ENCODE measurements around the gene DUOX1. TPM values are rescaled to one million over a fixed set of nuclear protein-coding genes. Genes with fewer than 3 reads are reported as not detected.

Gene DUOX1
- total and polyA plus RNA-seq, 2 of the 13 experiments (the other 11 are each of a cell fraction or from before 2014, with no cell fraction given), result 0.03 TPM; not detected in 1

DNA sequence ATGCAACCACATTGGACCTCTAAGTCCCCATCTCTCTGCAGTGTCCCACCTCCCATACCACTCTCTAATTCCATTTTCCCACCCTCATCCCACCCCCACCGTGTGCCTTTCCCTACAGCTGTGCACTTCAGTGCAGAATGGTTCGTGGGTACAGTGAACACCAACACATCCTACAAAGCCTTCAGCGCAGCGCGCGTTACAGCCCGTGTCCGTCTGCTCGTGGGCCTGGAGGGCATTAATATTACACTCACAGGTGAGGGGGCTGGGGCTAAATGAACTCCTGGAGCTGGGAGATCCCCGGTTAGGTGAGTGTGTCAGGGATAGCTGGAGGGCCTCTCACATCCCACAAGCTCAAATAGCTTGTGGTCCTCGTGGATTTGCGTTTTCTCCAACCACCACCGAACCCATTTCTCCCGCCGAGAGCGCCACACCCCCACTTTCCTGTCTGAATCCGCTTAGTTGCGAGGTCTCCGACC lies 13.8 kb upstream of the DUOX1 start:
- no peaks in the 10 kb centered on the region for H3K9me3 ChIP-seq (ENCODE audit: low read length)
- no TSS peak for BruUV-seq (replicated peaks)
- no peak overlapping the region for H3K4me3 ChIP-seq (replicated peaks in 1 of 3; ENCODE audit: insufficient read depth in 1 of 3, low read depth in 2 of 3, low read length in 3 of 3)
- no peaks in the 10 kb centered on the region for H3K79me2 ChIP-seq (ENCODE audit: insufficient read depth, low read length)
- no peak for FAIRE-seq
- no peaks in the 10 kb centered on the region for H4K20me1 ChIP-seq (ENCODE audit: insufficient read depth, low read length)
- ATAC-seq, result no peak
- no peaks in the 10 kb centered on the region for H3K36me3 ChIP-seq (replicated peaks in 1 of 2; ENCODE audit: control insufficient read depth in 1 of 2, insufficient read depth in 2 of 2, low read length in 2 of 2)
- no peak overlapping the region for H2AFZ ChIP-seq (ENCODE audit: low read length)
- in situ Hi-C loops (cut with HindIII; ENCODE audit: extremely low pct_ligation_motif_present, low pct_unique_long_range_greater_than_20kb), result no loop called here
- no peak for DNase-seq (ENCODE audit: low spot score)
- peaks cover 25% of the 10 kb centered on the region for H3K4me1 ChIP-seq (ENCODE audit: insufficient read depth, low read length)
- H3K9ac ChIP-seq (ENCODE audit: insufficient read depth, low read depth, low read length), result no peak overlapping the region
- intact Hi-C loops (cut with micrococcal nuclease; ENCODE audit: unreplicated experiment), result no loop called here
- peaks cover 13 to 51% of the 10 kb centered on the region in 2 experiments for H3K27me3 ChIP-seq (ENCODE audit: control insufficient read depth in 1 of 2, insufficient read depth in 2 of 2, low read length in 2 of 2)
- no peak for TF ChIP-seq RFXAP (CRISPR knock-in tag; IDR thresholded peaks at IDR 0.05; ENCODE audit: borderline replicate concordance)
- no peak for TF ChIP-seq ZNF350 (CRISPR knock-in tag; IDR thresholded peaks at IDR 0.05; ENCODE audit: borderline replicate concordance, low read depth)
- no peak for TF ChIP-seq ATF7 (IDR thresholded peaks at IDR 0.05)
- TF ChIP-seq ATF7 (CRISPR knock-in tag; IDR thresholded peaks at IDR 0.05), result no peak
- no peak for TF ChIP-seq CEBPB (IDR thresholded peaks at IDR 0.05; ENCODE audit: borderline replicate concordance, low read depth, low read length)
- TF ChIP-seq POLR2AphosphoS5 (IDR thresholded peaks at IDR 0.05; ENCODE audit: low read depth, low read length), result no peak
- TF ChIP-seq FOXP1 (IDR thresholded peaks at IDR 0.05), result no peak
- no peak for TF ChIP-seq FOXP1 (CRISPR knock-in tag; IDR thresholded peaks at IDR 0.05)
- TF ChIP-seq ZSCAN31 (CRISPR knock-in tag; IDR thresholded peaks at IDR 0.05; ENCODE audit: low read depth), result no peak
- TF ChIP-seq ZFP41 (CRISPR knock-in tag; IDR thresholded peaks at IDR 0.05; ENCODE audit: borderline replicate concordance), result no peak
- TF ChIP-seq, protein P1, sequence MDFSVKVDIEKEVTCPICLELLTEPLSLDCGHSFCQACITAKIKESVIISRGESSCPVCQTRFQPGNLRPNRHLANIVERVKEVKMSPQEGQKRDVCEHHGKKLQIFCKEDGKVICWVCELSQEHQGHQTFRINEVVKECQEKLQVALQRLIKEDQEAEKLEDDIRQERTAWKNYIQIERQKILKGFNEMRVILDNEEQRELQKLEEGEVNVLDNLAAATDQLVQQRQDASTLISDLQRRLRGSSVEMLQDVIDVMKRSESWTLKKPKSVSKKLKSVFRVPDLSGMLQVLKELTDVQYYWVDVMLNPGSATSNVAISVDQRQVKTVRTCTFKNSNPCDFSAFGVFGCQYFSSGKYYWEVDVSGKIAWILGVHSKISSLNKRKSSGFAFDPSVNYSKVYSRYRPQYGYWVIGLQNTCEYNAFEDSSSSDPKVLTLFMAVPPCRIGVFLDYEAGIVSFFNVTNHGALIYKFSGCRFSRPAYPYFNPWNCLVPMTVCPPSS (IDR thresholded peaks at IDR 0.05), result no peak
- no peak for TF ChIP-seq ZNF567 (CRISPR knock-in tag; IDR thresholded peaks at IDR 0.05; ENCODE audit: borderline replicate concordance)
- TF ChIP-seq ZNF589 (CRISPR knock-in tag; conservative IDR thresholded peaks at IDR 0.05), result no peak
- TF ChIP-seq, protein P2, sequence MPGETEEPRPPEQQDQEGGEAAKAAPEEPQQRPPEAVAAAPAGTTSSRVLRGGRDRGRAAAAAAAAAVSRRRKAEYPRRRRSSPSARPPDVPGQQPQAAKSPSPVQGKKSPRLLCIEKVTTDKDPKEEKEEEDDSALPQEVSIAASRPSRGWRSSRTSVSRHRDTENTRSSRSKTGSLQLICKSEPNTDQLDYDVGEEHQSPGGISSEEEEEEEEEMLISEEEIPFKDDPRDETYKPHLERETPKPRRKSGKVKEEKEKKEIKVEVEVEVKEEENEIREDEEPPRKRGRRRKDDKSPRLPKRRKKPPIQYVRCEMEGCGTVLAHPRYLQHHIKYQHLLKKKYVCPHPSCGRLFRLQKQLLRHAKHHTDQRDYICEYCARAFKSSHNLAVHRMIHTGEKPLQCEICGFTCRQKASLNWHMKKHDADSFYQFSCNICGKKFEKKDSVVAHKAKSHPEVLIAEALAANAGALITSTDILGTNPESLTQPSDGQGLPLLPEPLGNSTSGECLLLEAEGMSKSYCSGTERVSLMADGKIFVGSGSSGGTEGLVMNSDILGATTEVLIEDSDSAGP (CRISPR knock-in tag; IDR thresholded peaks at IDR 0.05; ENCODE audit: borderline replicate concordance), result no peak
- TF ChIP-seq, protein P3, sequence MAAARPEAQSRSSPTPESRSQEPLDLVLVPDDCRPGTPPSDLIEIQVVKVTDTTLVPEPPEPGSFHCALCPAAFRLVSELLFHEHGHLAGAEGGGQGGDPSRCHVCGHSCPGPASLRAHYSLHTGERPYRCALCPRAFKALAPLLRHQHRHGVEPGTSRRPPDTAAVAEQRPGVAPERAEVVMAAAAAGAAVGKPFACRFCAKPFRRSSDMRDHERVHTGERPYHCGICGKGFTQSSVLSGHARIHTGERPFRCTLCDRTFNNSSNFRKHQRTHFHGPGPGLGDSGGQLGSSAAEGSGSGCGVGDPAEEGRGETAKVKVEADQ (CRISPR knock-in tag; IDR thresholded peaks at IDR 0.05; ENCODE audit: borderline replicate concordance), result no peak
- no peak for TF ChIP-seq ZNF773 (CRISPR knock-in tag; IDR thresholded peaks at IDR 0.05; ENCODE audit: borderline replicate concordance)
- TF ChIP-seq NONO (IDR thresholded peaks at IDR 0.05), result no peak
- no peak for TF ChIP-seq NONO (CRISPR knock-in tag; conservative IDR thresholded peaks at IDR 0.05)
- no peak for TF ChIP-seq ZNF468 (CRISPR knock-in tag; IDR thresholded peaks at IDR 0.05)
- TF ChIP-seq ZKSCAN1 (IDR thresholded peaks at IDR 0.05; ENCODE audit: low read length), result no peak
- TF ChIP-seq, protein P4, sequence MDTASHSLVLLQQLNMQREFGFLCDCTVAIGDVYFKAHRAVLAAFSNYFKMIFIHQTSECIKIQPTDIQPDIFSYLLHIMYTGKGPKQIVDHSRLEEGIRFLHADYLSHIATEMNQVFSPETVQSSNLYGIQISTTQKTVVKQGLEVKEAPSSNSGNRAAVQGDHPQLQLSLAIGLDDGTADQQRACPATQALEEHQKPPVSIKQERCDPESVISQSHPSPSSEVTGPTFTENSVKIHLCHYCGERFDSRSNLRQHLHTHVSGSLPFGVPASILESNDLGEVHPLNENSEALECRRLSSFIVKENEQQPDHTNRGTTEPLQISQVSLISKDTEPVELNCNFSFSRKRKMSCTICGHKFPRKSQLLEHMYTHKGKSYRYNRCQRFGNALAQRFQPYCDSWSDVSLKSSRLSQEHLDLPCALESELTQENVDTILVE (CRISPR knock-in tag; IDR thresholded peaks at IDR 0.05), result no peak
- no peak for TF ChIP-seq ZNF232 (CRISPR knock-in tag; IDR thresholded peaks at IDR 0.05; ENCODE audit: borderline replicate concordance)
- no peak for TF ChIP-seq ARNTL (CRISPR knock-in tag; IDR thresholded peaks at IDR 0.05)
- ChIA-PET POLR2A (no interaction called here), CTCF (ENCODE audit: low intra/inter-chr PET ratio, low total read pairs) (no interaction called here)
- H3K4me2 ChIP-seq (ENCODE audit: low read depth, low read length), result no peak overlapping the region
- H3K27ac ChIP-seq (ENCODE audit: extremely low read length, insufficient read depth, low read length), result no peak overlapping the region
- 70% methylated on average over 19 of the region's 19 CpGs for WGBS (ENCODE audit: low lambda C conversion rate)
